Mononuclear cell (primary cell): ENCODE data around the gene ASB4. TPM values are rescaled to one million over a fixed set of nuclear protein-coding genes. Genes with fewer than 3 reads are reported as not detected.

ENCODE experiments used
- H3K27me3 ChIP-seq: 2 replicates; pipeline ENCODE4 v1.6.0; 2011; ENCODE audit warnings: low read length, control low read depth; ENCODE audit not compliant: insufficient read depth
- H3K4me1 ChIP-seq: 2 replicates; pipeline ENCODE4 v1.5.1; 2011; ENCODE audit warnings: mild to moderate bottlenecking, low read length, control low read depth; ENCODE audit not compliant: insufficient read depth
- H3K4me3 ChIP-seq: 2 replicates; pipeline ENCODE4 v1.5.1; 2011; ENCODE audit warnings: mild to moderate bottlenecking, low read length, moderate library complexity
- H3K9me3 ChIP-seq: 2 replicates; pipeline ENCODE4 v1.5.1; 2011; ENCODE audit warnings: low read depth, mild to moderate bottlenecking, control low read depth, low read length
- total RNA-seq: library from RNA; depleted of rRNA; stranded (reverse); fragments of >200 nt; gene quantifications from one replicate; pipeline ENCODE4 v1.2.3, GENCODE V29; 2012

ASB4 gene
- total RNA-seq, 1 donor: 0.10 TPM

GRCh38 chr7:95530881-95531280 is 45.1 kb downstream of the ASB4 start:
- no peaks in the 10 kb centered on the region for H3K9me3 ChIP-seq
- H3K4me1 ChIP-seq: no peaks in the 10 kb centered on the region
- no peak overlapping the region for H3K4me3 ChIP-seq
- peaks cover 2% of the 10 kb centered on the region for H3K27me3 ChIP-seq

DNA sequence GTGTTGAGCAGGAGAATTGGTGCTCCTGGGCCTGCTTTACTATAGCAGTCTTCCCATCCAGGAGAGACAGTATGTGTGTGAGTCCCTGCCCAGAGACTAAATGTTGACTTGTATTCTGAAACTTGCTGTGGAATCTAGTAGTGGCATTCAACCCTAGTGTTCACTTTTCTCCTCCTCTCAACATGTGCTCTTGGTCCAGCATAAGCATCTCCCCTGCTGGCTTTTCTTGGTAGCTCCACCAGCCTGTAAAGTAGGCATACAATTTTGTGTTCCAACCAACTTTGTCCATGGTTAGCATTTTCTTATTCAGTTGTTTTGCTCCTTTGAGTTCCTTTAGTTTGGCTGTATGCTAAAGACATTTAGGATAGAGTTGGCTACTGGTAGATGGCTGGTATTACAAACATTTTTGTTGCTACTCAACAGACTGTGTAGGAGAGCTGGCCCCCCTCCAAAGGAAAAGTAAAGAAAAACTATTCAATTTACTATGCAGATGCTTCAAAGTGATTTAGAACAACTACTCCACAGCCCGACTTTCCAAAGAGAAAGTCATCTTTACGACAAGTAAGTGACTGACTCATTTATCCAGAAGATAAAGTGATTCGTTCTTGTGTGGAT is 46.0 kb downstream of the ASB4 start:
- Histone ChIP-seq H3K27me3 (peaks cover 2% of the 10 kb centered on the region), H3K4me3 (no peak overlapping the region), H3K9me3 (no peaks in the 10 kb centered on the region), H3K4me1 (no peaks in the 10 kb centered on the region)

DNA sequence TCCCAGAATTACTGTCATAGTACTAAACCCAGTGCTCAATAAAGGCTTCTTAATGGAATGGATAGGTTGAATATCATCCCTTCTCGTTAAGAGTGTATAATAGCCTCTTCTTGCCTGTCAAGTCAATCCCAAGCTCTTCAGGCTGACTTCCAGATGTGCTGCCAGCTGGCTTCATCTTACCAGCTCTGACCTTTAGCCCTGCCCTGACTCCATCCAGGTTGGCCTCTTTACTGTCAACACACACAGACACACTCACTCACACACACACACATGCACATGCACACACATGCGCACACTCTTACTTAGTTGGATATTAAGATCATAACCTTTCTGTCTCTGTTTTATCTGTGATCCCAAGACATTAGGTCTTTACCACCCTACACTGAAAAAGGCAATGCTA is 49.1 kb downstream of the ASB4 start:
- H3K4me3 ChIP-seq: no peak overlapping the region
- H3K4me1 ChIP-seq: no peaks in the 10 kb centered on the region
- peaks cover 2% of the 10 kb centered on the region for H3K27me3 ChIP-seq
- H3K9me3 ChIP-seq: no peaks in the 10 kb centered on the region

DNA sequence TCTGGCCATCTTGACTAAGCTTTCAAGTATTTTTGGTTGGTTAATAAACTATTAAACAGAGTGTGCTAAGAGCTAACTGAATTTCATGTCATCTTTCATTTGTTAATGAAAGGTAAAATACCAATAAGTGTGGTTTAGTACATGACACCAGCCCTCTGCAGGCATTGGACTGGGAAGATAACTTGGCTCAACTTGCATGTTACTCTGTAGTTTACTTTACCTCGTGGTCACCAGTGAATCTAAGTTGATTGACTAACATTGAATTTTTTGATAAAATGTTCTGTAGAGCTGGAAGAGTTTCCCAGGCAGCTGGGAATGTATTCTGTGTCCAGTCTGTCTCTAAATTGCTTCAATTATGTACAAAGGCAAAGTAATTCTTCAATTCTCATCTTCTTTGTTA is 49.9 kb downstream of the ASB4 start:
- no peaks in the 10 kb centered on the region for H3K9me3 ChIP-seq
- no peak overlapping the region for H3K4me3 ChIP-seq

DNA sequence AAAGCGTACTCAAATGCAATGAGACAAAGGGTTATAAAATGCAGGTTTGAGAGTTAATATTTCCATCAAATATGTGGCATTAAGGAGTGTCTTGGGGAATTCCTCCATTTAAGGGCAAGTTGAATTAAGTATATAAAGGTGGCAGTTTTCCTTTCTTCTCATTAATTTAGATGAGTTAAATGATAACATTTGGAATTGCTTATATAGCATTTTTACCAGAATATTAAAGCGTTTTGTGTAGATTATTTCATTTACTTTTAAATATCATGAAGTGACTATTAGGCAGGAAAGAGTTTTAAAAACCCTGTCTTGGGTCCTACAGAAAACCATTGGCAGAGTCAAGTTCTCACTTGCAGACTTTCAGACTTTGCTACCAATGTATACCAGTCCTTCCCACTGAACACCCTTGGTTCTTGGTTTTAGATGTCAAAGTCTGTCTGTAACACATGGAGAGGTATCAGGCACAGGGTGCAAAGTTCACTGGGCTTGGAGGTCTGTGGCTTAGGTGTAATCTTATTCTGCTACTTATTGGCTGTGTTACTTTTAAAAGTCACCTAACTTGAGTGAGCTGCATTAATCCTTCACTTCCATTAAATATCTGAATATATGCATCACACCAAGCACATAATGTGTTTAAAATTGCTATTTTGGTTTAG is 51.0 kb downstream of the ASB4 start:
- Histone ChIP-seq H3K9me3 (no peaks in the 10 kb centered on the region), H3K4me1 (no peaks in the 10 kb centered on the region), H3K27me3 (peaks cover 2% of the 10 kb centered on the region), H3K4me3 (no peak overlapping the region)

More for the DNA sequence above, 49.9 kb downstream of the ASB4 start:
- Histone ChIP-seq H3K4me1 (no peaks in the 10 kb centered on the region), H3K27me3 (peaks cover 2% of the 10 kb centered on the region)

DNA sequence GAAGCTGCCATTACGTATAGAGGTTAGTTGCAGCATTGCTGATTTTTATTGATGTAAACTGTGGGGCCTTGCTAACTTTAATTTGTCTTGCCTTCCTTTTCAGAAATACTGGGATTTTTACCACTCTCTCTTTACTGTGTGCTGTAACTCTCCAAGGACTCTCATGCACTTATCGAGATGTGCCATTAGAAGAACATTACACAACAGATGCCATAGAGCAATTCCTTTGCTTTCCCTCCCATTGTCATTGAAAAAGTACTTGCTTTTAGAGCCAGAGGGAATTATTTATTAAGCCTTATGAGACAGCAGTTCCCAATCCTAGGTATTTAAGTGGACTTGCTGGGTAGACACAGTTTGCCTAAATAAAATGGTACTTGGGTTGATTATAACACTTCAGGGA is 51.7 kb downstream of the ASB4 start:
- Histone ChIP-seq H3K4me3 (no peak overlapping the region), H3K9me3 (no peaks in the 10 kb centered on the region), H3K4me1 (no peaks in the 10 kb centered on the region), H3K27me3 (peaks cover 2% of the 10 kb centered on the region)

GRCh38 chr7:95539426-95539825 is 53.7 kb downstream of the ASB4 start:
- Histone ChIP-seq H3K4me1 (no peaks in the 10 kb centered on the region), H3K4me3 (no peak overlapping the region), H3K9me3 (no peaks in the 10 kb centered on the region), H3K27me3 (peaks cover 2% of the 10 kb centered on the region)

GRCh38 chr7:95540366-95540765 is 54.6 kb downstream of the ASB4 start:
- Histone ChIP-seq H3K27me3 (no peaks in the 10 kb centered on the region), H3K4me1 (no peaks in the 10 kb centered on the region), H3K9me3 (no peaks in the 10 kb centered on the region), H3K4me3 (no peak overlapping the region)

DNA sequence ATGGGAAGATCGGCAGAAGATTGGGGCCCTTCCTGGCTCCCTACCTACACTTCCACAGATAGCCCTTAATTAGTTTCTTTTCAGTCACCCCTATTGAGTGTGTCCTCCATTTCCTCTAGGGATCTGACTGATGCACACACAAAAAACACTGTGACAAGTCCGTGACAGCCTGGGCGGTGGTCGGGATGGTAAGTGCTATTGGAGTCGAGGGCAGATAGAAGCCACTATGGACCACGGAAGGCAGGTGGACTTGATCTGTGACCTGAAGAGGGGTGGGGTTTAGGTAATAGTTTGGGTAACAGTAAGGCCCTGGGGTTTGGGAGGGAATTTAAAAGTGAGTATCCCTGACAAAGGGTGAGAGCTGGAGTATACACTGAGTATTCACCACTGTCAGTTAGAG is 57.6 kb downstream of the ASB4 start:
- no peak overlapping the region for H3K4me3 ChIP-seq
- H3K9me3 ChIP-seq: no peaks in the 10 kb centered on the region
- H3K4me1 ChIP-seq: no peaks in the 10 kb centered on the region
- H3K27me3 ChIP-seq: no peaks in the 10 kb centered on the region

DNA sequence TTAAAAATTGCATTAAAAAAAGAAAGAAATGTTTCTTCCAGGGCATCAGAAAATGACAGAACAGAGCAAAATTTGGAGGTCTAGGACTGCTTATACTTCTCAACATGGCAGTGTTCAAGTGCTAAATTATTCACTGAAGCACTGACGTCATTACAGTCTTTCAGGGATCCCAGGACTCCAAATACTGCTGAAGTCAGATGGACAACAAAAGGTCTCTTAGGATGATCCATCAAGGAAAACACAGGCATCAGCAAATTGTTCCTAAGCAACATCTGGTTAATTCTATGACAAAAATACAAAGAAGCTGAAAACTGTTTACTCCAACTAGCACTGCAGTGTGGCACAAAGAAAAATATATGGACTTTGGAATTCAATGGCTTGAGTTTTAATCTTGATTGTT is 58.4 kb downstream of the ASB4 start:
- no peaks in the 10 kb centered on the region for H3K9me3 ChIP-seq
- no peaks in the 10 kb centered on the region for H3K4me1 ChIP-seq
- no peaks in the 10 kb centered on the region for H3K27me3 ChIP-seq
- H3K4me3 ChIP-seq: no peak overlapping the region

DNA sequence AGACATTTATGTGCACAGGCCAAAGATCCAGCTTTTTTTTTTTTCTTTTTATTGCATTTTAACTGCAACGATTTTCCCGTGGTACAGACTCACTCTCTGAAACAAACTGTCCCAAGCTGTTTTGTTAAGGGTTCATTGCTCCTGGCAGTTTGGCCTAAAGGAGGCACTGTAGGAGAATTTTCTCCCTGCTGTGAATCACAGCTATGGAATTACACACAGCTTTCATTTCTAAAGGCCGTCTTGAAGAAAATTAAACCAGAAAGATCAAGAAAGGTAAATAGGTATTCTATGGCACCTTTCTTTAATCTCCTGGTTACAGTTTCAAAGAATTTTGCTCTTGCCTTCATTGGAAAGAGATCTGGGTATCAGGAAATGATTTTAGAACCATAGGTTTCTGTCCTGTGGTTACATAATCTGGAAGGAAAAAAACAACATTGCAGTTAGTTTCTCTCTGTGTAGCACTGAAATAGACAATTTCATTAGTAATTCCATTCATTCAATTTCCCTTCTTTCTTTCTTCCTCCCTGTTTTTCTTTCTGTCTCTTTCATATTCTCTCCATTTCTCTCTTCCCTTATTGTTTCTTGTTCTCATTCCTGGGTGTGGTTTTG is 59.4 kb downstream of the ASB4 start:
- H3K9me3 ChIP-seq: no peaks in the 10 kb centered on the region
- no peak overlapping the region for H3K4me3 ChIP-seq
- no peaks in the 10 kb centered on the region for H3K27me3 ChIP-seq
- H3K4me1 ChIP-seq: peaks cover 6% of the 10 kb centered on the region

DNA sequence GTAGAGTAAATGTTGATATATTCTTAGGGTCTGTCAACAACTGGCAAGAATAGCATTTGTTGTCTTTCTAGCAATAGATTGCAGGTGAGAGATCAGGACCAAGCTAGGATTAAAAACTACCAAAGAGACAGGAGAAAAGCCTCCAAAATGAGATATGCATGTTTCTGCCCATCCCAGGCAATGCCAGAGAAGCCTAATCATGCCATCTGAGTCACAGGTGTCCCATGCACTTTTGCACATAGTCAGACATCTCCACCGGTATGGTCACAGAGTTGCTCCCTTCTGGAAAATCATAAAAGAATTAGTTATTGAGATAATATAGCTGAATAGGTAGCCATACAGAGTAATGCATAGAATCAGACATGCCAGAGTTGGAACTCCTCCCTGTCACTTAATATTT is 59.9 kb downstream of the ASB4 start:
- Histone ChIP-seq H3K4me3 (no peak overlapping the region), H3K9me3 (no peaks in the 10 kb centered on the region), H3K4me1 (peaks cover 7% of the 10 kb centered on the region), H3K27me3 (no peaks in the 10 kb centered on the region)

DNA sequence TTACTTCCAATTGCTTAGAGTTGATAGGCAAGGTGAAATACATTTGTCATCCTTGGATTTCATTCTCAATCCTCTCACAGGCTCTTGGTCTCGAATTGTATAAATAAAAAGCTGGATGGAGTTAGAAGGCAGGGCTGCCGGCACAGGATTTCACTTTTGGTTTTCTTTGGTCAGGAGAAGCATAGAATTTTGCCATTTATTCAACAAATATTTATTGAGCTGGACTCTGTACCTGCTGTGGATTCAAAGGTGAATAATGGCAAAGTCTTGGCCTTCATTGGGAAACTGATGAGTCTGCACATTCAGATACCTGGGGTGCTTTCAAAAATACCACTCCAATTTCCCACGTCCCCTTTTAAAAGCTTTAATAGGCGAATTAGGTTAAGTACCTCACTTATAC is 60.9 kb downstream of the ASB4 start:
- H3K9me3 ChIP-seq: no peaks in the 10 kb centered on the region
- H3K27me3 ChIP-seq: no peaks in the 10 kb centered on the region
- peaks cover 7% of the 10 kb centered on the region for H3K4me1 ChIP-seq
- H3K4me3 ChIP-seq: no peak overlapping the region

DNA sequence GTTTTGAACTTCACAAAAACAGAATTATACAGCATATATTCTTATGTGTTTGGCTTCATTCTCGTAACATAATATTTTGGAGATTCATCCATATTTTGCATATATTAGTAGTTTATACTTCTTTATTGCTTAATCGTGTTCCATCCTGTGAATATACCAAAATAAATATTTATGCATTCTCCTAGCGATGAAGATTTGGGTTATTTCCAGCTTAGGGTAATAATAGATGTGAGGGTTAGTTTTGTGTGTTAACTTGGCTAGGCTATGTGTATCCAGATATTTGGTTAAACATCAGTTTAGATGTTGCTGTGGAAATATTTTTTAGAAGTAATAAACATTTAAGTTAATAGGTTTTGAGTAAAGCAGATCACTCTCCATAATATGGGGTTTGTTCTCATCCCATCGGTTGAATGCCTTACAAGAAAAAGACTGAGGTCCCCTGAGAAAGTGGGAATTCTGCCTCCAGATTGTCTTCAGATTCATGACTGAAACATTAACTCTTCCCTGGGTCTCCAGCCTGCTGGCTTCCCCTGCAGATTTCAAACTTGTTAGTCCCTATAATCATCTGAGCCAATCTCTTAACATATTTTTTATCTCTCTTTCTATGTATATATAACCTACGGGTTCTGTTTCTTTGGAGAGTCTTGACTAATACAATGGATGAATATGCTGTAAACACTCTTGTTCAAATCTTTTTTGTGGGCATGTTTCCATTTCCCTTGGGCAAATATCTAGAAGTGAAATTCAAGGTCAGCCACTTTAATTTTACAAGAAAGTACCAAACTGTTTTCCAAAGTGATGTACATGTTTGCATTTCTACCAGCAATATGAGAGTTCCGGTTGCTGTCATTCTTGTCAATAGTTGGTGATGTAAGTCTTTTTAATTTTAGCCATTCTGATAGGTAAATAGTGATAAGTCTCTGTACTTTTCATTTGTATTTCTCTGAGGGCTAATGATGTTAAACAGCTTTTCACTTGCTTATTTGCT is 61.9 kb downstream of the ASB4 start:
- Histone ChIP-seq H3K27me3 (no peaks in the 10 kb centered on the region), H3K4me3 (no peak overlapping the region), H3K9me3 (no peaks in the 10 kb centered on the region), H3K4me1 (peaks cover 7% of the 10 kb centered on the region)
